NOMO-1 treated with dmso at 0.1 percent for 144 hours (cell line): ENCODE data around the gene AGO3.

Experiments used
- DNase-seq: peaks from one replicate; lab custom pipeline; 2025; ENCODE audit not compliant: unreplicated experiment; lab: John Stamatoyannopoulos, UW

AGO3 gene

GRCh38 chr1:36080801-36081200 is 149.9 kb downstream of the AGO3 start:
- DNase-seq = no peak

- no peak for DNase-seq
Observed at GRCh38 chr1:36081926-36082485, 151.1 kb downstream of the AGO3 start.

GRCh38 chr1:36083219-36083618 is 152.3 kb downstream of the AGO3 start:
- no peak for DNase-seq

GRCh38 chr1:36083635-36084496 is 153.0 kb downstream of the AGO3 start, which contains the start of gene TEKT2:
Gene TEKT2 (plus strand): TSS chr1:36084094. CDS start chr1:36084922, 828 bp downstream.
- no peak for DNase-seq

- DNase-seq = no peak
Observed at GRCh38 chr1:36084497-36085115, 153.7 kb downstream of the AGO3 start.

GRCh38 chr1:36085126-36085525 is 154.2 kb downstream of the AGO3 start:
- no peak for DNase-seq

- DNase-seq = no peak
Observed at GRCh38 chr1:36085686-36086526, 155.0 kb downstream of the AGO3 start.

GRCh38 chr1:36086529-36087232 is 155.8 kb downstream of the AGO3 start:
- DNase-seq = no peak

GRCh38 chr1:36087233-36088123 is 156.6 kb downstream of the AGO3 start:
- no peak for DNase-seq

GRCh38 chr1:36088265-36088576 is 157.3 kb downstream of the AGO3 start:
- no peak for DNase-seq

- DNase-seq = peak; percentile 92
Observed at GRCh38 chr1:36088577-36089392, 157.9 kb downstream of the AGO3 start, which contains the start of gene ADPRS. Gene ADPRS (plus strand): TSS chr1:36088892. CDS start chr1:36088905, 13 bp downstream.

- peak; percentile 40 for DNase-seq
Observed at GRCh38 chr1:36089393-36090121, 158.7 kb downstream of the AGO3 start.

- DNase-seq = no peak
Observed at GRCh38 chr1:36091141-36091540, 160.2 kb downstream of the AGO3 start.

- no peak for DNase-seq
Observed at GRCh38 chr1:36091698-36092097, 160.8 kb downstream of the AGO3 start.

GRCh38 chr1:36092166-36092797 is 161.4 kb downstream of the AGO3 start:
- no peak for DNase-seq

GRCh38 chr1:36092798-36093185 is 161.9 kb downstream of the AGO3 start:
- DNase-seq = no peak

GRCh38 chr1:36093226-36093625 is 162.3 kb downstream of the AGO3 start:
- DNase-seq = no peak

- no peak for DNase-seq
Observed at GRCh38 chr1:36093929-36094328, 163.0 kb downstream of the AGO3 start.
